Chondrocyte (in vitro differentiated cells): Measurements from ENCODE around the gene ALOX15B. TPM values are rescaled to one million over a fixed set of nuclear protein-coding genes. Genes with fewer than 3 reads are reported as not detected.
"Not testable (repeated sequence)": the region's sequence is repeated elsewhere in the genome, so short reads cannot be mapped to it uniquely, and the experiment has no call there.

ENCODE experiments used
- DNase-seq: peaks from one replicate; pipeline ENCODE4 v3.0.0; 2021; ENCODE audit warnings: mixed read lengths, low spot score
- H3K27ac Mint-ChIP-seq: one replicate; pipeline ENCODE4 v1.8.0; 2021; ENCODE audit warnings: mild to moderate bottlenecking, moderate library complexity, mixed read lengths; ENCODE audit not compliant: unreplicated experiment
- H3K27me3 Mint-ChIP-seq: 2 replicates; pipeline ENCODE4 v1.8.0; 2021; ENCODE audit warnings: low read depth, mixed read lengths
- H3K36me3 Mint-ChIP-seq: 2 replicates; pipeline ENCODE4 v1.8.0; 2021; ENCODE audit warnings: low read depth, mixed read lengths
- H3K4me1 Mint-ChIP-seq: 2 replicates; pipeline ENCODE4 v1.8.0; 2021; ENCODE audit warnings: low read depth, mild to moderate bottlenecking, mixed read lengths
- H3K4me3 Mint-ChIP-seq: one replicate; pipeline ENCODE4 v1.8.0; 2021; ENCODE audit warnings: mild to moderate bottlenecking, moderate library complexity, mixed read lengths; ENCODE audit not compliant: unreplicated experiment
- H3K9me3 Mint-ChIP-seq: 2 replicates; pipeline ENCODE4 v1.8.0; 2021; ENCODE audit warnings: low read depth, mixed read lengths
- CTCF ChIP-seq: fragments of 200-600 bp; sonication (generic); IDR thresholded peaks from 2 replicates; pipeline ENCODE4 v1.5.0; 2021; ENCODE audit warnings: antibody characterized with exemption, mild to moderate bottlenecking, moderate library complexity
- total RNA-seq: library from RNA; stranded (reverse); gene quantifications from 3 replicates; pipeline ENCODE4 v1.2.1, GENCODE V29; 2021

Gene ALOX15B
- total RNA-seq, 1 donor from 2014 or later: not detected

- Mint-ChIP-seq H3K27ac (no peak overlapping the region), H3K9me3 (no peaks in the 10 kb centered on the region), H3K4me3 (no peak overlapping the region), H3K36me3 (no peaks in the 10 kb centered on the region), H3K27me3 (peaks cover 44% of the 10 kb centered on the region), H3K4me1 (peaks cover 12% of the 10 kb centered on the region)
- TF ChIP-seq CTCF: peak; percentile 85
- no peak for DNase-seq
Observed at GRCh38 chr17:8057691-8058114, 18.8 kb downstream of the ALOX15B start.

GRCh38 chr17:8059131-8059530, 20.3 kb downstream of the ALOX15B start:
- no peak for TF ChIP-seq CTCF
- Mint-ChIP-seq H3K4me1 (peaks cover 18% of the 10 kb centered on the region), H3K27me3 (peaks cover 55% of the 10 kb centered on the region), H3K36me3 (no peaks in the 10 kb centered on the region), H3K27ac (no peak overlapping the region), H3K9me3 (no peaks in the 10 kb centered on the region), H3K4me3 (no peak overlapping the region)
- DNase-seq: no peak

- Mint-ChIP-seq H3K9me3 (no peaks in the 10 kb centered on the region), H3K36me3 (no peaks in the 10 kb centered on the region), H3K27me3 (peaks cover 59% of the 10 kb centered on the region), H3K4me3 (no peak overlapping the region), H3K4me1 (peaks cover 18% of the 10 kb centered on the region), H3K27ac (no peak overlapping the region)
- peak; percentile 88 for TF ChIP-seq CTCF
- no peak for DNase-seq
Observed at GRCh38 chr17:8060274-8060673, 21.4 kb downstream of the ALOX15B start.

- H3K4me3 Mint-ChIP-seq, H3K27ac Mint-ChIP-seq: not testable (repeated sequence)
Observed at GRCh38 chr17:8061851-8062250, 23.0 kb downstream of the ALOX15B start.

GRCh38 chr17:8062435-8062806, 23.6 kb downstream of the ALOX15B start:
- TF ChIP-seq CTCF: no peak
- DNase-seq: no peak
- Mint-ChIP-seq H3K4me1 (peaks cover 18% of the 10 kb centered on the region), H3K4me3 (peak overlapping the region; percentile 35), H3K27me3 (peaks cover 60% of the 10 kb centered on the region), H3K36me3 (no peaks in the 10 kb centered on the region), H3K9me3 (no peaks in the 10 kb centered on the region), H3K27ac (no peak overlapping the region)

More at GRCh38 chr17:8061851-8062250, 23.0 kb downstream of the ALOX15B start:
- DNase-seq, H3K36me3 Mint-ChIP-seq, H3K9me3 Mint-ChIP-seq: not testable (repeated sequence)
- Mint-ChIP-seq H3K4me1 (peaks cover 18% of the 10 kb centered on the region), H3K27me3 (peaks cover 60% of the 10 kb centered on the region)

- no peak for DNase-seq
- peak overlapping the region; percentile 35 for H3K4me3 Mint-ChIP-seq
- H3K9me3 Mint-ChIP-seq: no peaks in the 10 kb centered on the region
- H3K4me1 Mint-ChIP-seq: peaks cover 18% of the 10 kb centered on the region
- peaks cover 63% of the 10 kb centered on the region for H3K27me3 Mint-ChIP-seq
- no peak overlapping the region for H3K27ac Mint-ChIP-seq
- TF ChIP-seq CTCF: no peak
- no peaks in the 10 kb centered on the region for H3K36me3 Mint-ChIP-seq
Observed at GRCh38 chr17:8062807-8063483, 24.1 kb downstream of the ALOX15B start.
